Endodermal cell (in vitro differentiated cells): Measurements from ENCODE around the gene LARP1B. TPM values are rescaled to one million over a fixed set of nuclear protein-coding genes. Genes with fewer than 3 reads are reported as not detected.
A peak's percentile ranks its signal among the peaks of the same experiment; 100 is the strongest.

Experiments used
- DNase-seq: peaks from one replicate; pipeline ENCODE4 v3.0.0-alpha.2; 2017
- H3K27ac ChIP-seq: 2 replicates; pipeline ENCODE4 v1.5.1; 2013; ENCODE audit warnings: mild to moderate bottlenecking, low read depth, low read length, moderate library complexity
- H3K27me3 ChIP-seq: 2 replicates; pipeline ENCODE4 v1.6.1; 2013; ENCODE audit warnings: mild to moderate bottlenecking, low read length, moderate library complexity; ENCODE audit not compliant: insufficient read depth, control insufficient read depth, poor library complexity, severe bottlenecking
- H3K36me3 ChIP-seq: 2 replicates; pipeline ENCODE4 v1.7.0; 2013; ENCODE audit warnings: mild to moderate bottlenecking, low read length, moderate library complexity; ENCODE audit not compliant: control insufficient read depth, insufficient read depth
- H3K4me1 ChIP-seq: one replicate; pipeline ENCODE4 v1.7.0; 2013; ENCODE audit warnings: low read length; ENCODE audit not compliant: control insufficient read depth, insufficient read depth
- H3K4me3 ChIP-seq: 2 replicates; pipeline ENCODE4 v1.5.1; 2013; ENCODE audit warnings: mild to moderate bottlenecking, low read length, moderate library complexity
- H3K9ac ChIP-seq: 2 replicates; pipeline ENCODE4 v1.6.1; 2013; ENCODE audit warnings: mild to moderate bottlenecking, low read length, moderate library complexity; ENCODE audit not compliant: poor library complexity, severe bottlenecking; ENCODE audit errors: extremely low read depth
- H3K9me3 ChIP-seq: 2 replicates; pipeline ENCODE4 v1.6.1; 2013; ENCODE audit warnings: mild to moderate bottlenecking, low read length, moderate library complexity; ENCODE audit not compliant: control insufficient read depth
- H3K27ac Mint-ChIP-seq: 2 replicates; pipeline ENCODE4 v1.8.0; 2020; ENCODE audit warnings: mixed read lengths
- H3K27me3 Mint-ChIP-seq: 2 replicates; pipeline ENCODE4 v1.8.0; 2021; ENCODE audit warnings: mild to moderate bottlenecking, mixed read lengths; ENCODE audit not compliant: insufficient read depth
- H3K36me3 Mint-ChIP-seq: 2 replicates; pipeline ENCODE4 v1.8.0; 2020; ENCODE audit warnings: low read depth, mixed read lengths
- H3K4me1 Mint-ChIP-seq: 2 replicates; pipeline ENCODE4 v1.8.0; 2020; ENCODE audit warnings: mixed read lengths
- H3K4me3 Mint-ChIP-seq: 2 replicates; pipeline ENCODE4 v1.8.0; 2020; ENCODE audit warnings: mild to moderate bottlenecking, moderate library complexity, mixed read lengths
- H3K9me3 Mint-ChIP-seq: 2 replicates; pipeline ENCODE4 v1.8.0; 2020; ENCODE audit warnings: mild to moderate bottlenecking, mixed read lengths
- CTCF ChIP-seq: fragments of 200-600 bp; sonication (generic); conservative IDR thresholded peaks from 2 replicates; pipeline ENCODE4 v1.5.0; 2021; ENCODE audit warnings: antibody characterized with exemption, mild to moderate bottlenecking
- WGBS, 2 experiments: methylation state at CpG; one replicate each; pipeline versions ENCODE4 v1.1.5 to v1.1.7; 2013; ENCODE audit warnings: missing lambda C conversion rate in 2 of 2, mixed read lengths in 1 of 2; ENCODE audit not compliant: insufficient coverage in 1 of 2, insufficient read length in 1 of 2; 5-methylcytosine and 5-hydroxymethylcytosine counted together
- long read RNA-seq, 4 experiments: library from polyadenylated mRNA in 2 of 4; library from RNA in 1 of 4; library from capped mRNA in 1 of 4; stranded (forward) in 3 of 4; unstranded in 1 of 4; transcript quantifications; one replicate each; pipeline ENCODE4 v2.0.0, GENCODE V29; 2020 to 2021; ENCODE audit warnings: inconsistent platforms in 1 of 4
- polyA plus RNA-seq, 2 experiments: library from polyadenylated mRNA; stranded (reverse); fragments of 50-300 nt; gene quantifications; one replicate each; pipeline ENCODE4 v1.2.3, GENCODE V29; 2013
- total RNA-seq, 2 donors: library from RNA; stranded (reverse); fragmentation: NEBNext Ultra II Directional in 1 of 2; extraction: Animal tissue kit (Norgen Biotek cat#: 25700) in 1 of 2; gene quantifications; 2 replicates in 1 of 2; 3 replicates in 1 of 2; pipeline ENCODE4 v1.2.1, GENCODE V29; 2021

Gene LARP1B
- total RNA-seq = 10 to 100 TPM; 27.0 to 32.6 TPM
- 17.8 TPM for polyA plus RNA-seq (2013, experiment 1 of 2)
- 18.2 TPM for polyA plus RNA-seq (2013, experiment 2 of 2)
- long read RNA-seq, experiment 1, partial matches to known transcripts = 5 of 10 reads
- long read RNA-seq, experiment 1, other reads (novel, unspliced or antisense) = 4 of 10 reads
- long read RNA-seq, experiment 2, partial matches to known transcripts = 7 of 31 reads
- long read RNA-seq, experiment 2, other reads (novel, unspliced or antisense) = 15 of 31 reads
- long read RNA-seq, experiment 3, transcript LARP1B-202 (10 exons, 2,151 nt) = major isoform, 6 of 30 reads
- long read RNA-seq, experiment 3, partial matches to known transcripts = 11 of 30 reads
- long read RNA-seq, experiment 3, other reads (novel, unspliced or antisense) = 10 of 30 reads
- long read RNA-seq, experiment 4, transcript LARP1B-202 (10 exons, 2,151 nt) = major isoform, 9 of 29 reads
- long read RNA-seq, experiment 4, partial matches to known transcripts = 17 of 29 reads
- long read RNA-seq, experiment 4, other reads (novel, unspliced or antisense) = 3 of 29 reads

GRCh38 chr4:128060699-128061565 is at the start of gene LARP1B:
Gene LARP1B, plus strand, starts transcription at chr4:128061312. Its CDS starts 13,640 bp downstream, at chr4:128074952.
- no peaks in the 10 kb centered on the region for H3K9me3 Mint-ChIP-seq
- H3K4me1 ChIP-seq = no peaks in the 10 kb centered on the region
- H3K27ac Mint-ChIP-seq = peak within 1 kb of the TSS; percentile 90
- peak within 1 kb of the TSS; percentile 80 for H3K4me3 Mint-ChIP-seq
- peak within 1 kb of the TSS; percentile 95 for H3K4me3 ChIP-seq
- peak within 1 kb of the TSS; percentile 93 for H3K9ac ChIP-seq
- no peak for TF ChIP-seq CTCF
- H3K36me3 Mint-ChIP-seq = peaks cover 2% of the 10 kb centered on the region
- H3K36me3 ChIP-seq = no peaks in the 10 kb centered on the region
- 0 to 1% methylated on average over 23 to 112 of the region's 112 CpGs for WGBS, 2 experiments
- H3K27ac ChIP-seq = peak within 1 kb of the TSS; percentile 88
- no peaks in the 10 kb centered on the region for H3K27me3 ChIP-seq
- no peaks in the 10 kb centered on the region for H3K9me3 ChIP-seq
- H3K4me1 Mint-ChIP-seq = peaks cover 10% of the 10 kb centered on the region
- no peaks in the 10 kb centered on the region for H3K27me3 Mint-ChIP-seq
- peak; percentile 99 for DNase-seq

- no peaks in the 10 kb centered on the region for H3K27me3 Mint-ChIP-seq
- Histone ChIP-seq H3K4me1 (no peaks in the 10 kb centered on the region), H3K27ac (no peak overlapping the region), H3K4me3 (no peak overlapping the region), H3K9ac (no peak overlapping the region), H3K9me3 (no peaks in the 10 kb centered on the region), H3K36me3 (peaks cover 59% of the 10 kb centered on the region), H3K27me3 (no peaks in the 10 kb centered on the region)
- no peaks in the 10 kb centered on the region for H3K9me3 Mint-ChIP-seq
- H3K27ac Mint-ChIP-seq = no peak overlapping the region
- no peaks in the 10 kb centered on the region for H3K4me1 Mint-ChIP-seq
- peaks cover 47% of the 10 kb centered on the region for H3K36me3 Mint-ChIP-seq
- H3K4me3 Mint-ChIP-seq = no peak overlapping the region
- DNase-seq = no peak
- TF ChIP-seq CTCF = no peak
Measured at GRCh38 chr4:128025319-128025718, 35.8 kb upstream of the LARP1B start.

GRCh38 chr4:128029907-128030306 is 31.2 kb upstream of the LARP1B start:
- Histone ChIP-seq H3K4me1 (no peaks in the 10 kb centered on the region), H3K9me3 (no peaks in the 10 kb centered on the region), H3K27ac (no peak overlapping the region), H3K36me3 (peaks cover 30% of the 10 kb centered on the region), H3K4me3 (no peak overlapping the region), H3K27me3 (no peaks in the 10 kb centered on the region), H3K9ac (no peak overlapping the region)
- Mint-ChIP-seq H3K4me3 (no peak overlapping the region), H3K9me3 (no peaks in the 10 kb centered on the region), H3K4me1 (no peaks in the 10 kb centered on the region), H3K27ac (no peak overlapping the region), H3K27me3 (no peaks in the 10 kb centered on the region), H3K36me3 (peaks cover 36% of the 10 kb centered on the region)
- 98 to 100% methylated on average over 1 to 4 of the region's 4 CpGs for WGBS, 2 experiments
- TF ChIP-seq CTCF = no peak
- no peak for DNase-seq
